GM12874 (cell line): ENCODE measurements around the gene VPS35.

Source experiments
- TF ChIP-seq, protein P1 (sequence below): IDR thresholded peaks from 2 replicates; pipeline ENCODE4 v1.5.1; 2011; ENCODE audit warnings: low read depth, mild to moderate bottlenecking, control low read depth, low read length, moderate library complexity; ENCODE audit not compliant: insufficient read depth

Gene VPS35

GRCh38 chr16:46730801-46731690, 42.1 kb upstream of the VPS35 start:
- TF ChIP-seq, protein P1, sequence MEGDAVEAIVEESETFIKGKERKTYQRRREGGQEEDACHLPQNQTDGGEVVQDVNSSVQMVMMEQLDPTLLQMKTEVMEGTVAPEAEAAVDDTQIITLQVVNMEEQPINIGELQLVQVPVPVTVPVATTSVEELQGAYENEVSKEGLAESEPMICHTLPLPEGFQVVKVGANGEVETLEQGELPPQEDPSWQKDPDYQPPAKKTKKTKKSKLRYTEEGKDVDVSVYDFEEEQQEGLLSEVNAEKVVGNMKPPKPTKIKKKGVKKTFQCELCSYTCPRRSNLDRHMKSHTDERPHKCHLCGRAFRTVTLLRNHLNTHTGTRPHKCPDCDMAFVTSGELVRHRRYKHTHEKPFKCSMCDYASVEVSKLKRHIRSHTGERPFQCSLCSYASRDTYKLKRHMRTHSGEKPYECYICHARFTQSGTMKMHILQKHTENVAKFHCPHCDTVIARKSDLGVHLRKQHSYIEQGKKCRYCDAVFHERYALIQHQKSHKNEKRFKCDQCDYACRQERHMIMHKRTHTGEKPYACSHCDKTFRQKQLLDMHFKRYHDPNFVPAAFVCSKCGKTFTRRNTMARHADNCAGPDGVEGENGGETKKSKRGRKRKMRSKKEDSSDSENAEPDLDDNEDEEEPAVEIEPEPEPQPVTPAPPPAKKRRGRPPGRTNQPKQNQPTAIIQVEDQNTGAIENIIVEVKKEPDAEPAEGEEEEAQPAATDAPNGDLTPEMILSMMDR = no peak

GRCh38 chr16:46730126-46730525, 41.1 kb upstream of the VPS35 start:
- TF ChIP-seq, protein P1 = no peak

GRCh38 chr16:46729326-46729995, 40.5 kb upstream of the VPS35 start:
- TF ChIP-seq, protein P1 = no peak

GRCh38 chr16:46728806-46729205, 39.8 kb upstream of the VPS35 start:
- TF ChIP-seq, protein P1 = no peak

DNA sequence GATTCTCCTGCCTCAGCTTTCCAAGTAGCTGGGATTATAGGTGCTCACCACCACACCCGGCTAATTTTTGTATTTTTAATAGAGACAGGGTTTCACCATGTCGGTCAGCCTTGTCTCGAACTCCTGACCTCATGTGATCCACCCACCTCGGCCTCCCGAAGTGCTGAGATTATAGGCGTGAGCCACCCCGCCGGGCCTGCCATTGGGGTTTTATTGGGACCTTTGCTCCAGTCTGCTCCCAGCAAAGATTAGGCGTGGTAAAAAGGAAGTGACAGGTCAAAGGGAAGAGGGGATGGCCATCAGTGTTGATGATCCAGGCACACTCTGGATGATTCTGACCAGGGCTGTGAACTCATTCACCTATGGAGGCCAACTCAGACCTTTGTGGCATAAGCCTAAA, 38.7 kb upstream of the VPS35 start:
- TF ChIP-seq, protein P1 = no peak

DNA sequence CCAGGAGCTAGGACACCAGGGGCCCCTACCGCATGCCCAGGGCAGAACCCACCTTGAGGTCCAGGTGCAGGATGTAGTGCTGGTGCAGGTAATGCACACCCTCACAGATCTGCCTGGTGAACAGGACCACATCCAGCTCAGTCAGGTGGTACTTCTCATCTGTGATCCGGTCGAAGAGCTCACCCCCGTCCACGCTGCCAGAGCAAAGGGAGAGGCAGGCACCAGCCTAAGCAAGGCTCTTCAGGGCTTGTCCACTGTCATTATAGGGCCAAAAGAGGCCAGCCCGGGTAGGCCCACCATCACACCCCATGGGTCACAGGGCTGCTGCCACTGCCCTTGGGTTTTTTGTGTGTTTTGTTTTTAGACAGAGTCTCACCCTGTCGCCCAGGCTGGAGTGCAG, 38.2 kb upstream of the VPS35 start:
- TF ChIP-seq, protein P1 = no peak

DNA sequence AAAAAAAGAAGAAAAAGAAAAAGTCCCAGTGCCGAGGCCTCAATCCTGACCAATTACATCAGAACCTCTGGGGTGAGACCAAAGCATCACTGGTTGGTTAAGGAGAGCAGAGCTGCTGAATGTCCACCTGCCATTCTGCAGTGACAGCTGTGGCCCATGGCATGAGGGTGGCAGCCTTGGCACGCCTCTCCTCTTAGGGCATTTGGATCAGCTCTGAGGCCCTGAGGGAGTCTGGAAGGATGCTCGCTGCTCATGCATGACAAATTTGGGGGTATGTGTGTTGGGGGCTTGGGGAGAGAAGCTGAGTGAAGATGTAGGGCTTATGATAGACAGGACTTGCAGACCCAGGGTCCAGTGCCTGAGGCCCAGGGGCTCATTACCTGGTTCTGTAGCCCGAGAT, 32.9 kb upstream of the VPS35 start:
- TF ChIP-seq, protein P1 = no peak
